NCI-H1105 (cell line): ENCODE data around the gene SDR39U1.
"Not testable (repeated sequence)": the region's sequence is repeated elsewhere in the genome, so short reads cannot be mapped to it uniquely, and the experiment has no call there.

Source experiments
- DNase-seq: peaks from one replicate; lab custom pipeline; 2025; lab: John Stamatoyannopoulos, UW

SDR39U1 gene, protein sequence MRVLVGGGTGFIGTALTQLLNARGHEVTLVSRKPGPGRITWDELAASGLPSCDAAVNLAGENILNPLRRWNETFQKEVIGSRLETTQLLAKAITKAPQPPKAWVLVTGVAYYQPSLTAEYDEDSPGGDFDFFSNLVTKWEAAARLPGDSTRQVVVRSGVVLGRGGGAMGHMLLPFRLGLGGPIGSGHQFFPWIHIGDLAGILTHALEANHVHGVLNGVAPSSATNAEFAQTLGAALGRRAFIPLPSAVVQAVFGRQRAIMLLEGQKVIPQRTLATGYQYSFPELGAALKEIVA

DNA sequence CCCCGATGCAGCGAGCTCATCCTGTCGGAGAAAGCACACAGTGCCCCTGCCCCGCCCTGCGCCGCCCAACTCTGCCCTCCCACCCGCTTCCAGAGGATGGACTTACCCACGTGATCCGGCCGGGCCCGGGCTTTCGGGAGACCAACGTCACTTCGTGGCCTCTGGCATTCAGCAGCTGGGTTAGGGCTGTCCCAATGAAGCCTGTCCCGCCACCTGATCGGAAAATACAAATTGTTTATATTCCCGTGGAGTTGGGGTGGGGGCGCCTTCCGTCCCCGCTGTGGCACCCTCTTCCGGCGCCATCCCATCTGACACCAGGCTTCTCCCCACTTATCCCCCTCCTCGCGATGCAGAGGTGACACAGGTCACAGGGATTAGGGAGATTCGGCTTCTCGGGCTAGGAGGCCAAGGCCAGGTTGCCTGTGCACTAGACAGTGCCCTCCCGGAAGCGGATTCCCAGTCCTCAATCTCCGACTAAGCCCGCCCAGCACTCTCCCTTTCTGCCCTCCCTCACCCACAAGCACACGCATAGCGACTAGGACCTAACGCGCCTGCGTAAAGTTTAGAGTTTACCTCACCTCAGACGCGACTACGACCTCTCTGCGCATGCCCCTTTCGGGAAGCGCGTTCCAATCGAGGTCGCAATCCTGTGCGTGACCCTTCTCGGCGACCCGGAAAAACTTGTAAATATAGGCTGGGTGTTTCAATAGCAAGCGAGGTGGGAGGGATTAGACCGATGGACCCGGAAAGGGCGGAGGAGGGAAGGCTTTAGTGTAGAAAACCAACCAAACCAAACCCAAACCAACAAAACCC lies at the start of gene SDR39U1:
Gene SDR39U1, minus strand, starts transcription at position 537 of the 813 bp plus-strand sequence. Its CDS starts 7 bp downstream, at position 530.
- DNase-seq = peak; percentile 99

DNA sequence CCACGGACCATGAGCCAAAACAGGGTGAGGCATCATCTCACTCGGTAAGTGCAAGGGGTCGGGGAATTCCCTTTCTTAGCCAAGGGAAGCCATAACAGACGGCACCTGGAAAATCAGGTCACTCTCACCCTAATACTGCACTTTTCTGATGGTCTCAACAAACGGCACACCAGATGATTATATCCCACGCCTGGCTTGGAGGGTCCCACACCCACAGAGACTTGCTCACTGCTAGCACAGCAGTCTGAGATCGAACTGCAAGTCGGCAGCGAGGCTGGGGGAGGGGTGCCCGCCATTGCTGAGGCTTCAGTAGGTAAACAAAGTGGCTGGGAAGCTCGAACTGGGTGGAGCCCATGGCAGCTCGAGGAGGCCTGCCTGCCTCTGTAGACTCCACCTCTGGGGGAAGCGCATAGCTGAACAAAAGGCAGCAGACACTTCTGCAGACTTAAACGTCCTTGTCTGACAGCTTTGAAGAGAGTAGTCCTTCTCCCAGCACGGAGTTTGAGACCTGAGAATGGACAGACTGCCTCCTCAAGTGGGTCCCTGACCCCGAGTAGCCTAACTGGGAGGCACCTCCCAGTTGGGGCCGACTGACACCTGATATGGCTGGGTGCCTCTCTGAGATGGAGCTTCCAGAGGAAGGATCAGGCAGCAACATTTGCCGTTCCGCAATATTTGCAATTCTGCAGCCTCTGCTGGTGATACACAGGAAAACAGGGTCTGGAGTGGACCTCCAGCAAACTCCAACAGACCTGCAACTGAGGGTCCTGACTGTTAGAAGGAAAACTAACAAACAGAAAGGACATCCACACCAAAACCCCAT lies 49.2 kb upstream of the SDR39U1 start:
- not testable (repeated sequence) for DNase-seq

DNA sequence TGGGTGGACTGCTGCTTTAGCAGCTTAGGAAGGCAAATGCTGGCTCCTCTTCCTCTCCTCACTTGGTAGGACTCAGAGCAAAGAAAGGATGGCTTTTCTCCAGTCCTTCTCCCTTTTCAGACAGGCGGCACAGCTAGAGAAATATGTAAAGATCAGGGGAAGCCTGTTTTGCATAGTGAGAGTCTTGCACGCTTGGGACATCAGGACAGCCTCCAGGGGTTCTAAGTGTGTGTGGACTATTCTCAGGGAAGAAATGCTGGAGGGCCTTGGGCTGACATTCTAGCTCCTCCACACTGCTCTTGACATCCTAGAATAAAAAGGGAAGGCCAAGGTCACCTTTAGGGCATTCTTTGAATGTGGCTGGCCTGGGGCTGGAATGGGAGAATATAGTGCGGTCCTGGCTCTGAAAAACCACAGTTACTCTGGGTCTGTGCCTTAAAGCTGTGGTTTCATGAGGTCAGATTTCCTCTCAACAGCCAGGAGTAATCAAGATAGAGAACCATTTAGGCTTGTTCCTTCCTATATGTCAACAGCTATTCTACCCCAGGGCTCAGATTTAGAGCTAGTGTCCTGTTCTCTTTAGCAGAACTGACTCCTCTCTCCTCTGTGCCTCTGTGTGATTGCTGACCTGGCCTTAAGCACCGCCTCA lies 41.2 kb upstream of the SDR39U1 start:
- DNase-seq = no peak

DNA sequence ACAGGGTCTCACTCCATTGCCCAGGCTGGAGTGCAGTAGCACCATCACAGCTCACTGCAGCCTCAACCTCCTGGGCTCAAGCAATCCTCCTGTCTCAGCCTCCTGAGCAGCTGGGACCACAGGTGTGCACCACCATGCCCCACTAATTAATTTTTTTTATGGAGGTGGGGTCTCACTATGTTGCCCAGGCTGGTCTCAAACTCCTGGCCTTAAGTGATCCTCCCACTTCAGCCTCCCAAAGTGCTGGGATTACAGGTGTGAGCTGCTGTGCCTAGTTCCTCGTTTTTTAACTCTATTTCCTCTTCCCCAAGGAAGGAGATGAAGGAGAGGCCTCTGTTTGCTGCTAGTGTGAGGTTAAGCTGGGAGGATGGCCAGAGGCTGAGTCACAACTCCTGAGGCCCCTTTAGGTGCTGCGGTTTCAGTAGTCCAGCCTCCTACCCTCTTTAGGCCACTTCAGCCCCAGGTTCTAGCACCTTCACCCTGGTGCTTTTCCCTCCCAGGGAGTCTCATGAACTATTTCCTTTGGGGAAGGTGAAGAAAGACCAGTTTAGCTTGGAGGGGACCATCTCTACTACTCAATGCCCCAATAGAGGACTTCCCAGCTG lies 40.2 kb upstream of the SDR39U1 start:
- DNase-seq = not testable (repeated sequence)

DNA sequence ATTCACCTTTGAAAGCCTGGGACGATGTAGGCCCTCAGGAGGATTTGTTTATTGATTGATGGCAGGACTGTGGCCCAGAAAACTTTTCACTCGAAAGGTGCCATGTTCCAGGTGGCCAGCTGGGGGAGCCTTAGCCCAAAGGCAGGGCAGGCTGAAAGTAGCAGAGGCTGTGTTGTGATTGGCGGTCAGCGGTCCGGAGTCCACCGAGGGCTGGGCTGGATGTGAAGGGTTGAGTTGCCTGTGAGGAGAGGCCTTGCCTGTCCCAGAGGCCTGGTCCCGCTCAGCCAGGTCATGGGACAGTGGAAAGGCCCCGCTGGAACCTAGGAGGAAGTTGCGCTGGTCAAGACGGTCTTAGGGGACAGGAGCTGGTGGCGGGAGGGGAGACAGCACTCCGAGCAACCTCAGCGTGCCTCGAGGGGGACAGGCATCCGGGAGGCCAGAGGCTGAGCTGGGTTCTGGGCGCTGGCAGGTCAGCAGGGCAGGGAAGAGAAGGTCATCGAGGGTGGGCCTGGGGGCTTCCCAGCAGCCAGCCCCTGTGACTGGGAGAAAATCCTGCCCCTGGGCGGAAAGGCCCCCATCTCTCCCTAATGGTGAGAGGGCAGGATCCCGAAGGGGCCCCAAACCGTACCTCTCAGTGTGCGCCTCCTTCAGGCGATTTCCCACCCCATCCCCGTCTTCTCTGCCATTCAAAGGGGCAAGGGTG lies 39.2 kb upstream of the SDR39U1 start:
- DNase-seq = no peak

DNA sequence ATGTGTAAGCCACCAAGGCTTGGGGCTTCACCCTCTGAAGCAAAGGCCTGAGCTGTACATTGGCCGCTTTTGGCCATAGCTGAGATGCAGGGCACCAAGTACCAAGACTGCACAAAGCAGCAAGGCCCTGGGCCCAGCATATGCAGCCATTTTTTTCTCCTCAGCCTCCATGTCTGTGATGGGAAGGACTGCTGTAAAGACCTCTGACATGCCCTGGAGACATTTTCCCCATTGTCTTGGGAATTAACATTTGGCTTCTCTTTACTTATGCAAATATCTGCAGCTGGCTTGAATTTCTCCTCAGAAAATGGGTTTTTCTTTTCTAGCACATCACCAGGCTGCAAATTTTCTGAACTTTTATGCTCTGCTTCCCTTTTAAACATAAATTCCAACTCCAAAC lies 37.4 kb upstream of the SDR39U1 start:
- DNase-seq = not testable (repeated sequence)

DNA sequence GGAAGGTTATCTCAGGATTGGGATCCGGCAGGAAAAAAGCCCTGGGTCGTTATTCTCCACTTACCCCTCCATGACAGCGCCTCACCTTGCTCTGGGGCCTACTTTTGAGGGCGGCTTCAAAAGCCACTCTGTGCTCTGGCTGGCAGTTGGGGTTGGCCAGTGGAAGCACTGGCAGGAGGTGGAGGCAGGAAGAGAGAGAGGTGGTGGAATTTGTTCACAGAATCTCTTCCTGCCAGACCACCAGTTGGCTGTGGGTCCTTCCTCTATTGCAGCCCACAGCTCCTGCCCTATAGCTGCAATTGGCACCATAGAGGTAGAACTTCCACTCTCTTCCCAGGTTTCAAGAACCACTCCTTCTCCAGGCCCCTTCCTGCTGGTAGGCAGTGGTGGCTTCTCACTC lies 32.7 kb upstream of the SDR39U1 start:
- DNase-seq = no peak

DNA sequence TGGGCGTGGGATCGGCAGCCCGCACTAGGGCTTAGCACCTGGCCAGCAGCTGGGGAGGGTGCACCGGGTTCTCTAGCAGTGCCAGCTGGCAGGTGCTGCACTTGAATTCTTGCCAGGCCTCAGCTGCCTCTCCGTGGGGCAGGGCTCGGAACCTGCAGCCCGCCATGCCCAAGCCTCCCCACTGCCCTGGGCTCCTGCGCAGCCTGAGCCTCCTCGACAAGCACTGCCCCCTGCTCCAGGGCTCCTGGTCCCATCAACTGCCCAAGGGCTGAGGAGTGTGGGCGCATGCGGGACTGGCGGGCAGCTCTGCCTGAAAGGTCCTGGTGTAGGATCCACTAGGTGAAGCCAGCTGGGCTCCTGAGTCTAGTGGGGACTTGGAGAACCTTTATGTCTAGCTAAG lies 30.6 kb upstream of the SDR39U1 start:
- no peak for DNase-seq

DNA sequence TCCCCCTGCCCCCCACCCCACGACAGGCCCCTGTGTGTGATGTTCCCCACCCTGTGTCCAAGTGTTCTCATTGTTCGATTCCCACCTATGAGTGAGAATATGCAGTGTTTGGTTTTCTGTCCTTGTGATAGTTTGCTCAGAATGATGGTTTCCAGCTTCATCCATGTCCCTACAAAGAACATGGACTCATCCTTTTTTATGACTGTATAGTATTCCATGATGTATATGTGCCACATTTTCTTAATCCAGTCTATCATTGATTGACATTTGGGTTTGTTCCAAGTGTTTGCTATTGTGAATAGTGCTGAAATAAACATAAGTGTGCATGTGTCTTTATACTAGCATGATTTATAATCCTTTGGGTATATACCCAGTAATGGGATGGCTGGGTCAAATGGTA lies 27.9 kb upstream of the SDR39U1 start:
- not testable (repeated sequence) for DNase-seq

DNA sequence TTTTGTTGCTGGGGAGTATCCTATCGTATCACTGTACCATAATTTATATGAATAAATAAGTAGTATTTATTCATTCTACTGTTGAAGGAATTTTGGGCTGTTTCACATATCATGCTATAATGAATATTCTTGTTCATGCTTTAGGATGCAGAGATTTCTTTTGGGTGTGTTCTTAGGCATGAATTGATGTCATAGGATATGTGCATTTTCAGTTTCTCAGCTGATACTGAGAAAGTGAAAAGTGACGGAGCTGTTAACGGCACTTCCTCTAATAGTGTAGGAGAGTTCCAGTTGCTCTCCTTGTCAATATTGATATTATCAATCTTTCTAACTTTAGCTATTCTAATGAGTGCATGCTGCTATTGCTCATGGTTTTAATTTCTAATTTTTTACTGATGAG lies 23.2 kb upstream of the SDR39U1 start:
- DNase-seq = no peak

DNA sequence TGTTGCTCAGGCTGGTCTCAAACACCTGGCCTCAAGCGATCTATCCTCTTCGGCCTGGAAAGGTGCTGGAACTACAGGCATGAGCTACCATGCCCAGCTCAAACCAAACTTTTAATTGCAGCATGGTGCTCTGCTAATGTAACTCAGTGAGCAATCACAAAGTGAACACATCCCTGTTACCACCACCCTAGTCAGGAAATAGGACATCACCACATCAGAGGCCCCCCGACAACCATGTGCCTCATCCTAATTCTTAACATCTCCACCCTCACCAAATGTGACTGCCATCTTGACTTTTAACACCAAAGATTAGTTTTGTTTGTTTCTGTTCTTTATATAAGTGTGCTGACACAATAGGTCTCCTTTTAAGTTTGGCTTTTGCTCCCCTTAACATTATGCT lies 22.8 kb upstream of the SDR39U1 start:
- no peak for DNase-seq

DNA sequence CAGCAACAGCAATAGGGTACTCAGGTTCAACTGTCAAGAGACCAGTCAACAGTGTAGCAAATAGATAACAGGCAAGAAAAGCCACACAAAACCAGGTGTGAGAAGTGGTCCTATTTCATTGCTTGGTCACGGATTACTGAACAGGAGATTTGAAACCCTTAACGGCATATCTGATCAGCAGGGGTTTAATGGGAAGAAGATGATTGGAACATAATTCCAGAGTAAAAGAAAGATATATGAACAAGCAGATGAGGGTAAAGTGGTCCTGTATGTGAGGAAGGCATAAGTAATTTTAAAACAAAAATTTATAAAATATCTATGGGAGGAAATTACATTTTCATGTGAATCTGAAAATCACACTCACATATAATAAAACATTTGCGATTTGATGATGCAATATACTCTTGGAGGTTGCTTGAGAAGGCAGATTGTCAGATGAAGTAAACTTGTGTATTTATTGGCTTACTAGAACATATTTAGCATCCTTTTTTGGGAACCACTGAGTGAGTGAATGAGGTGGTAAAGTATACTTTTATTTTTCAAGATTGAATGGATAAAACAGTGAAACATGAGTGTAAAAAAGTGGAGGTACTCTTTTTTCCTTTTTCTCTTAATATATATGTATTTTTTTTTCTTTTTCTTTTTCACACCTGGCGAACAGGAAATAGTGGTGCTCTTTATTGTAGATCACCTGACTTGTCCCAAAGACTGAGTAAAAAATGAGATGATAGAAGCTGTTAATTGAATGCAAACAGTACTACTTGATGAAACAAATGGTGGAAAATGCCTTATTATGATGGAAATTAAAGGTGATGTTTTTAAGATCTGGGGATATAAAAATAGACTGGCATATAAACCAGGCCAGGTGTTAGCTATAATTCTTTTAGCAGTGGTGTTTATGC lies 21.6 kb upstream of the SDR39U1 start:
- no peak for DNase-seq

DNA sequence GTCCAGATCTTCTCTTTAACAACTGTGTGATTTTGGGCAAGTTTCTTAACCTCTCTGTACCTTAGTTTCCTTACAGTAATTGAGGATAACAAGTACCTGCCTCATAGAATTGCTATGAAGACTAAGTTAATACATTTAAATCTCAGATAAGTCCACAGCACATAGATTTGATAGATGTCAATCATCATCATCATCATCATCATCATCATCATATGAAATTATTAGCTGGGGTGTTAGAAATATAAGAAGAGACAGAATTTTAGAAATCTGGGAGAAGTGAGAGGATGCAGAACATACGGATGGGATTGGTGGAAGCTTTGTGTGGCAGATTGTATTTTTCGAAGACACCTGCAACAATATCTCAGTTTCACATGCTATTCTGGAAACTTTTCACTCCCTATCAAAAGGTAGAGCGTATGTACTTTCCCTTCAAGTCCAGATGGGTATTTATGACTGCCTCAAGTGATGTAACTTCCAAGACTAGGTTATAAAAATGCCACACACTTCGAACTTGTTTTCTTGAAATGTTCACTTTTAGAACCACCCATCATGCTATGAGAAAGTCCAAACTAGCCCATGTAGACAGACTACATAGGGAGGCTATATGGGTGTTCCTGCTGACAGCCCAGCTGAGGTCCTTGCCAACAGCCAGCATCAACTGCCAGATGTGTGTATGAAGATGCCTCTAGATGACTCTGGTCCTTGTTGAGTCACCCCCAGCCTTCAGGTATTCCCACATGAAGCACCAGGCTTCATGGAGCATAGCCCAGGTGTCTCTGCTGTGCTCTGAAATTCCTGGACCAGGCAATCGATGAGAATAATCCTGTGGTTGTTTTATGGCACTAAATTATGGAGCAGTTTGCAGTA lies 20.7 kb upstream of the SDR39U1 start:
- no peak for DNase-seq

DNA sequence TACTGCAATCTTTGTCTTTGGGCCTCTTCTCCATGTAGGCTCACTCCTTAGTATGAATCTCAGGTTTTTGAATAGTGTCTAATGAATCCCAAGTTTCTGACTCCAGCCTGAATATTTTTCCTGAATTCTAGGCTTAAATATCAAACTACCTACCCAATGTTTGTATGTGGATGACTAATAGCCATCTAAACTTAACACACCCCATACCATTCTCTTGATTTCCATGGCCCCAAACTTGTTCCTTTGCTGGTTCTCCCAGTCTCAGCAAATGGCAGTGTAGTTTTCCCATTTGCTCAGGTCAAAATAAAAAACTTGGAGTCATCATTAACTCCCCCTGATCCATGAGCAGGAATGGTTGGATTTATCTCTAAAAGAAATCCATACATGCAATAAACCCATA lies 18.8 kb upstream of the SDR39U1 start:
- no peak for DNase-seq

DNA sequence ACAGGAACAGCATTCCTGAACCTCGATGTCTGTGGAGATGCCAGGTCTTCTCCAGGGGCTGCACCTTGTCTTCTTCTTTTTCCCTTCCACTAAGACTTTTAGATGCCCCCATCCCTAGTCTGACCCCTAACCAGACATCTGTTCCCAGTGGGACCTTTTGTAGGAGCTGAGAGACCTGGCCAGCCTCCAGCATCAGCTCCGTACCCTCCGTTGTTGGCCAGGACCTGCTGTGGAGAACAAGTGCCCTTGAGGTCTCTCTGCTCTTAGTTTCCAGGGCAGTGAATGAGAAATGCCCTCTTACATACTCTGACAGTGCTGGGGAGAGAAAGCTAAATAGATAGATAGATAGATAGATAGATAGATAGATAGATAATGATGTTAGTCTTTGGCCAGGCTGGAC lies 16.8 kb upstream of the SDR39U1 start:
- DNase-seq = no peak

DNA sequence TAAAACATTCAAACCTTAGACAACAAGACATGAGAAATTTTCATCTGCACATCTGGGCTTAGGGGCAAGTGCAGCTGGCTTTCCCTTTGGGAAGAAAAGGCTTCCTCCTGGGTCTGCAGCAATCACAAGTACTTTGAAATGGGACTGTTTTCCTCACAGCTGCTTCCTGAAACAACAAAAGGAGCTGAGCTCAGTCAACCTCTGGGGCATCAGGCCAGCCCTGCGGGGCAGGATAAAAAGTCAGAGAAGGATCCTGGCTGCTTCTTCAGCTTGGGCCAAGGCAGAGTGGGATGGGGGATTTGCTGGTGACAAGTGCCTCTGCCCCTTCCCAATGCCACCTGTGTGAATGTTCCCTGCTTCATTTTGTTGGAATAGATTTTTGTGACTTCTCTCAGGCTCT lies 16.2 kb upstream of the SDR39U1 start:
- no peak for DNase-seq

DNA sequence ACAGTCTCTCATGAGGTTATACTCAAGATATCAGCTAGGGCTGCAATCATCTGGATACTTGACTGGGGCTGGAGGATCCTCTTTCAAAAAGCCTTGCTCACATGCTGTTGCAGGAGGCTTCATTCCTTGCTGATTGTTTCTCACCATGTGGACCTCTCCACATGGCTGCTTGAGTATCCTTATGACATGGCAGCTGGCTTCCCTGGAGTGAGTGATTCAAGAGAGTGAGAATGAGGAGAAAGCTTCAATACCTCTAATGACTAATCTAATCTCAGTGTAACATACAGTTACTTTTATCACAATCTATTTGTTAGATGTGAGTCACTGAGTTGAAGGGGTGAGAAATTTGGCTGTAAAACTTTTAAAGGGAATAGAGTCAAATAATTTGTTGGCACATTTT lies 14.4 kb upstream of the SDR39U1 start:
- no peak for DNase-seq

DNA sequence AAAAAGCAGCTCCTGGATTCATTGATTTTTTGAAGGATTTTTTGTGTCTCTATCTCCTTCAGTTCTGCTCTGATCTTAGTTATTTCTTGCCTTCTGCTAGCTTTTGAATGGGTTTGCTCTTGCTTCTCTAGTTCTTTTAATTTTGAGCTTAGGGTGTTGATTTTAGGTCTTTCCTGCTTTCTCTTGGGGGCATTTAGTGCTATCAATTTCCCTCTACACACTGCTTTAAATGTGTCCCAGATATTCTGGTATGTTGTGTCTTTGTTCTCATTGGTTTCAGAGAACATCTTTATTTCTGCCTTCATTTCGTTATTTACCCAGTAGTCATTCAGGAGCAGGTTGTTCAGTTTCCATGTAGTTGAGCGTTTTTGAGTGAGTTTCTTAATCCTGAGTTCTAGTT lies 8.3 kb upstream of the SDR39U1 start:
- DNase-seq = not testable (repeated sequence)

DNA sequence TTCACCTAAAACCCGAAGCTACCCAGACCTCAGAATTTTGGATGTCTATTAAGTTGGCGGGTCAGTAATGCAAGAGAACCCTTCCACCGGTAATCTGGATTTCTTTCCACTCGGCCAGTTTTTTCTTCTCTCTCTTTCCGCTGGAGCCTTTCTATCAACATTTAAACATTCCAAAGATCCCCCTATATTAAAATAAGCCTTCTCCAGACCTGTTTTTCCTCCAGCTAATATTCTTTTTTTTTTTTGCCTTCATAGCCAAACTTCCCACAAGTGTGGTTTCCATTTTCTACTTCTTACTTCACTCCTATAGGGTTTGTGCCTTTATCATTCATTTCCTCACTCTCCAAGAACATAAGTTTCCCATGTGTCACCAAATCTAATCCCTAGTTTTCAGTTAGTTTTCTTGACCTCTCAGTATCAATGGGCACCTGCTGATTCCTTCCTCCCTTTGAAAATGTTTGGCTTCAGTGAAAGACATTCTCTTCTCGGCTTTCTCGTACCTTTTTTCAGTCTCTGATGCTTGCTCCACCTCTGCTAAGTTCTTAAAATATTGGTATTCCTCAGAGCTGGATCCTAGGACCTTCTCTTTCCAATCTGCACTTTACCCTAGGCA lies 583 bp upstream of the SDR39U1 start:
- DNase-seq = no peak
